ENCODE results near the gene MBD3L2.
"Not testable (repeated sequence)": the region's sequence is repeated elsewhere in the genome, so short reads cannot be mapped to it uniquely, and the experiment has no call there.

MBD3L2 gene

GRCh38 chr19:7049021-7049420, at the start of gene MBD3L2:
Gene MBD3L2 (plus strand): TSS chr19:7049321. CDS start chr19:7049374, 53 bp downstream.
- not testable (repeated sequence) for DNase-seq (ENCODE audit: low read depth)

GRCh38 chr19:6999933-7000332, 49.2 kb upstream of the MBD3L2 start:
- no peak for DNase-seq (ENCODE audit: low read depth)

GRCh38 chr19:7000333-7000732, 48.8 kb upstream of the MBD3L2 start:
- no peak for DNase-seq (ENCODE audit: low read depth)

GRCh38 chr19:7000816-7001215, 48.3 kb upstream of the MBD3L2 start:
- DNase-seq (ENCODE audit: low read depth), result no peak

- no peak for DNase-seq (ENCODE audit: low read depth)
These were observed 44.7 kb upstream of the MBD3L2 start for GRCh38 chr19:7004313-7004931.

- no peak for DNase-seq (ENCODE audit: low read depth)
These were observed 42.9 kb upstream of the MBD3L2 start for GRCh38 chr19:7006135-7006704.

- DNase-seq (ENCODE audit: low read depth), result no peak
These were observed 41.3 kb upstream of the MBD3L2 start for GRCh38 chr19:7007859-7008258.

- DNase-seq (ENCODE audit: low read depth), result no peak
These were observed 38.2 kb upstream of the MBD3L2 start for GRCh38 chr19:7010722-7011593.

- DNase-seq (ENCODE audit: low read depth), result no peak
These were observed 35.4 kb upstream of the MBD3L2 start for GRCh38 chr19:7013678-7014077.

GRCh38 chr19:7018828-7019227, 30.3 kb upstream of the MBD3L2 start:
- no peak for DNase-seq (ENCODE audit: low read depth)

- DNase-seq (ENCODE audit: low read depth), result not testable (repeated sequence)
These were observed 27.8 kb upstream of the MBD3L2 start, which contains the start of gene MBD3L2B for GRCh38 chr19:7021331-7021730. Gene MBD3L2B (minus strand): TSS chr19:7021431. CDS start chr19:7021397, 34 bp downstream.

GRCh38 chr19:7028790-7029189, 20.3 kb upstream of the MBD3L2 start:
- not testable (repeated sequence) for DNase-seq (ENCODE audit: low read depth)

GRCh38 chr19:7030278-7030677, 18.8 kb upstream of the MBD3L2 start, which contains the start of gene MBD3L5:
Gene MBD3L5 (plus strand): TSS chr19:7030578. CDS start chr19:7030612, 34 bp downstream.
- not testable (repeated sequence) for DNase-seq (ENCODE audit: low read depth)

- DNase-seq (ENCODE audit: low read depth), result not testable (repeated sequence)
These were observed 9.0 kb upstream of the MBD3L2 start, which contains the start of gene MBD3L4 for GRCh38 chr19:7040079-7040478. Gene MBD3L4 (minus strand): TSS chr19:7040179. CDS start chr19:7040144, 35 bp downstream.

- not testable (repeated sequence) for DNase-seq (ENCODE audit: low read depth)
These were observed 7.6 kb upstream of the MBD3L2 start for GRCh38 chr19:7041563-7041962.

GRCh38 chr19:7051421-7051820, 2.3 kb downstream of the MBD3L2 start:
- not testable (repeated sequence) for DNase-seq (ENCODE audit: low read depth)

- not testable (repeated sequence) for DNase-seq (ENCODE audit: low read depth)
These were observed 3.8 kb downstream of the MBD3L2 start for GRCh38 chr19:7052896-7053295.

GRCh38 chr19:7054635-7055368, 5.7 kb downstream of the MBD3L2 start:
- not testable (repeated sequence) for DNase-seq (ENCODE audit: low read depth)

- not testable (repeated sequence) for DNase-seq (ENCODE audit: low read depth)
These were observed 6.6 kb downstream of the MBD3L2 start for GRCh38 chr19:7055679-7056078.

GRCh38 chr19:7056371-7056770, 7.2 kb downstream of the MBD3L2 start:
- not testable (repeated sequence) for DNase-seq (ENCODE audit: low read depth)

GRCh38 chr19:7058576-7058975, 9.5 kb downstream of the MBD3L2 start, which contains the start of gene MBD3L3:
Gene MBD3L3 (minus strand): TSS chr19:7058676. CDS start chr19:7058605, 71 bp downstream.
- not testable (repeated sequence) for DNase-seq (ENCODE audit: low read depth)

- DNase-seq (ENCODE audit: low read depth), result not testable (repeated sequence)
These were observed 10.9 kb downstream of the MBD3L2 start for GRCh38 chr19:7059977-7060376.
